COLO668 (cell line): ENCODE measurements around the gene GEMIN7.
A peak's percentile ranks its signal among the peaks of the same experiment; 100 is the strongest.

Source experiments
- DNase-seq: peaks from one replicate; lab custom pipeline; 2025; ENCODE audit not compliant: unreplicated experiment; lab: John Stamatoyannopoulos, UW

GEMIN7 gene

DNA sequence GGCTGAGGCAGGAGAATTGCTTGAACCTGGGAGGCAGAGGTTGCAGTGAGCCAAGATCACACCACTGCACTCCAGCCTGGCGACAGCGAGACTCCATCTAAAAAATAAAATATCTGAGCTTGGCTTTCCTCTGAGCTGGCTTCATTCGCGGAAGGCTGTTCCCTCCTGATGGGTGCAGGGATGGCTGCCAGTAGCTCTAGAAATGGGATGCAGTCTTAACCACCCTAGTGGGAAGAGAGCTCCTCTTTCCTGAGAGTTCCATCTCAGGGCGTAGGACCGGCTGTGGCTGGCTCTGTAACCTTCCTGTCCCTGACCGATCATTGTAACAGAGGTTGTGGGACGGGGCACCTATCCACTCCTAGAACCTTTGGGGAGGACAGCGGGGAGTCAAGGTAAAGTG is 46.3 kb downstream of the GEMIN7 start:
- no peak for DNase-seq

DNA sequence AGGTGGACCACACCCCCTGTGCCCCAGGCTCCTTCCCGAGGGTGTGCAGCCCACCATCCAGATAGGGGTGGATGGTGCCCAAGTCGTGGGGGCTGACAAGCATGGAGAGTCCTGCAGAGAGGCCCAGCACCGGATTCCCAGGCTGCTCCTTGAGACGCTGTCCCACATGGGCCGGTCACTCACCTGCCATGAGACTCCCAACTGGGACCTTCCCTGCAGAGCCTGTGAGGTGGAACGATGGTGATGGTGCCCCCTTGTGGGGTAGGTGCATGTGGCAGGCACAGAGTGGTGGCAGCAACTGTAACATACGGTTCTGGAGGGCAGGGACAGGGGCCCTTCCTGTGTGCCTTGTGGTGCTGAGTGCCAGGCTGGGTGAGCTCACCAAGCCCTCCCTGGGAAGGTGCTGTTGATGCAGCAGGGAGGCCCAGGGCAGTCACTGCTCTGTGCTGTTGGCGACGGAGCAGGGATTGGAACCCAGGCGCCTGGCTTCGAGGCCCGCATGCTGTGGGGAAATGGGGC is 47.0 kb downstream of the GEMIN7 start:
- DNase-seq = peak; percentile 76

GRCh38 chr19:45126654-45127053 is 47.6 kb downstream of the GEMIN7 start:
- DNase-seq = no peak

- peak; percentile 30 for DNase-seq
These were observed 49.1 kb downstream of the GEMIN7 start for GRCh38 chr19:45128146-45128545.

DNA sequence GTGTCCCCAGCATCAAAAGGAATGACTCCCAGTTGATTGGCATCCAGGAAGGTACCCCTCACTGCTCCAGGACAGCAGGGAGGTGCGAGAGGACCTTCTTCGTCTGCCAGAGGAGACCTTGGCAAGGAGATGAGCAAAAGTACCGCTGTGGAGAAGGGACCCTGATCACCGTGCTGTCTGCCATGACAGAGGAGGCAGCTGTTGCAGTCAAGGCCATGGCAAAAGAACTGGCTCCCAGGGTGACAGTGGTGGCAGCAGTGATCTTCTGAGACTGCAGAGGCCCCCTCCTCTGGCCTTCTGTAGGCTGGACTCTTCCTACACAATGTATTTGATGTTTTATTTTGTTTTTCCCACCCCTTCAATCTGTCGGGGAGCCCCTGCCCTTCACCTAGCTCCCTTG is 49.7 kb downstream of the GEMIN7 start:
- DNase-seq = no peak

DNA sequence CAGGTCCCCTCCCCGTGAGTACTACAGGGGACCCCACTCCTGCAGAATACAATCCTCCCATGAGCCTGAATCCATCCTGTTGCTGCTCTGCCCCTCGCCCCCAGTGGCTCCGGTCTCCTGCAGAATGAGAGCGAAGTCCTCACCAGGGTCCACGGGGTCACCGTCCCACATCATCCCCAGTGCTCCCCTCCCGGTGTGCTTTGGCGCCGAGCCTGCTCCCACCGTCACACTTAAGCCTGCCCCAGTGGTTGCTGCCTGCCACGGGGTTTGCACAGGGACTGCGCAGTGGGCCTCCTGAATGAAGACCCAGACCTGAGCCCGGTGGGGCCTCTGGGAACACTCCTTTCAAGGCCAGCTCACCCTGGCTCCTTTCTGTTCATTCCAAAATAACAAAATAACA is 51.2 kb downstream of the GEMIN7 start:
- no peak for DNase-seq

DNA sequence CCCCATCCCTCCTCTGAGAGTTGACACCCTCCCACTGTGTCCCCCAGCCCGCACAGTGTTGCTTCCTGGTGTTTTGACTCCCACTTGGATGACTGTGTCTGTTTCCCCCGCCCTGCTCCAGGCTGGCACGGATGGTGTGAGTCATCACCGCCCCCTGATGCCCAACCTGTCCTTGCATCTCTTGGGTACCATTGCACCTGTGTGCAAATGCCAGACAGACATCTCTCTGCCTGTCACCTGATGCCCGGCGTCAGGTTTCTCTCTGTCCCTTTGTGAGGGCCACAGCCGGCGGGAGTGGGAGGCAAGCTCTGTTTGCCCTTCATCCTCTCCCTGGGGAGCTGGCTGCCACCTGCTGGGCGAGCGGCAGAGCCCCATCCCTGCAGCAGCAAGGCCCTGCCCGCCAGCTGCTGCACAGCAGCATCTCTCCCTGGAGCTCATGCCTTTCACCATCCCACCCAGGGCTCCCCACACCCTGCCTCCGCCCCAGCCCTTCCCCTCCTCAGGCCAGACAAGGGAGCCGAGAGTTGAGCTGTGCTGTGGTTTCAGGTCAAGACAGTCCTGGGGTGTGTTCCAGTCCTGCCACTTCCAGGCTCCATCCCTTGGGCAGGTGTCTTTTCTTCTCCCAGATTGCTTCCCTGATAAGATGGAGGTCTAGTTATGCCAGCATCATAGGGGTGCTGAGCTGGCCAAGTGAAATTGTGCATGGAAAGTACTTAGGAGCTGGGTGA is 52.0 kb downstream of the GEMIN7 start:
- DNase-seq = peak; percentile 98

DNA sequence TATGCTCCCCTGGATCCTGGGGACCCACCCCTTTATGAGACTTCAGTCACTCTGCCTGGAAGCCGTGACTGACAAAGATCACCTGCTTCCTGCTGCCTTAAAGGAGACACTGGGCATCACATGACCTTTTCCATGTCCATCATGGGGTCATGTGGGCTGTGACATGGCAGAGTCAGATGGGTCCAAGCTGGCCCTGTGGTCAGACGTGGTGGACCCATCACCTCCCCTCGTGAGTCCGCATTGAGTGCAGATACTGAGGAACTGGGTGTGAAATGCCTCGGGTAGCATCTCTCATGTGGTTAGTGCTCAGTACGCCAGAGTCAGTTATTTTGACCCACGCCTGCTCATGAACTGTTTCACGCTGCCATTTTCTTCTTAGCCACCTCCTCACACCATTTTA is 54.6 kb downstream of the GEMIN7 start:
- DNase-seq = no peak

GRCh38 chr19:45135176-45135885 is 56.3 kb downstream of the GEMIN7 start:
- no peak for DNase-seq

DNA sequence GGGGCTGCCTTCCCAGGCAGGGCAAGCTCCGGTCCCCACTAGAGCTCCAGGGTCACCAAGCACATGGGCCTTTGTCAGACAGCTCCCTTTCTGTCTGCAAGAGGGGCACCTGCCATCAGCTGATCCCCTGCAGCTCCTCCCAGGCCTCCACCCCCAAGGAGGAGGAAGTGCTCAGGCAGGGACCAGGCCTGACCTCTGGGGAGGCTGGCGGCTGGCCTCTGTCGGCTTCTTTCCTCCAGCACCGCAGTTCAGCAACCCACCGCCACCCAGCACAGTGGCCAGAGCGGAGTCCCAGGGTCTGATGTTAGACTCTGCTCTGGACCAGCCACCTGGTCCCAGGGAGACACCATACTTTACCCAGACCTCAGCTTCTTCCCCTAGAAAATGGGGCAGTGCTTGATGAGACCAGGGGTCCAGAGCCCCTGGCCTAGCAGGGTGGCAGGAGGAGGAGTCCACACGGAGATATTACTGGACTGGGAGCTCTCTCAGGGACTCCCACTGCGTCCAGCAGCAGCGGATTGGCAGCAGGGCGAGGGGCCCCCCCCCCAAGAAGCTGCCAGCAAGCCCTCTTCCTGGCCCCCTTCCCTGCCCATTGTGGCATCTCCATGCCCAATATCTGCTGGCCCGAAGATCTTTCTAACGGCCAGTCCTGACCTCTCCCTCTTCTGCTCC is 57.6 kb downstream of the GEMIN7 start:
- no peak for DNase-seq

DNA sequence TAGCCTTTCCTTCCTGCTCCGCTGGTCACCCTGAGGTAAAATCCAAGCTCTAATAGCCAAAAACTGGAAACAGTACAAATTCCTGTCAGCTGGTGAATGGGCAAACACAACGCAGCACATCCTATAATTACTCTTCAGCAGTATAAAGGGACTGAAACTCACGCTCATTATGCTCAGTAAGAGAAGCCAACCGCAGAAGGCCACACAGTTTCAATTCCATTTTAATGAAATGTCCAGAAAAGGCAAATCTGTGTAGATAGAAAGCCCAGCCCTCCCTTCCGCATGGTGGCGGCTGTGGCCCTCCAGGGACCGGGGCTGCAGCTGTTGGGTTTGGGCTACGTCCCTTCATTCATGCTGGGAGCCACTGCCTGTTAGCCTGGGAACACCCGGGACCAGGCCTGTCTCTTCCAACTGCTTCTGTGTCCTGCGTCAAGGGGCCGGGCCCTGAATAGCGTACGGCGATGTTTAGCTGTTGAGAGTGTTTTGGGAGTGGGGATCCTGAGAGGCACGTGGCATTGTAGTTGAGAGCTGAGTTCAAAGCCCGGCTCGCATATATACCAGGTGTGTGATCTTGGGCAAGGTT is 58.2 kb downstream of the GEMIN7 start:
- no peak for DNase-seq

DNA sequence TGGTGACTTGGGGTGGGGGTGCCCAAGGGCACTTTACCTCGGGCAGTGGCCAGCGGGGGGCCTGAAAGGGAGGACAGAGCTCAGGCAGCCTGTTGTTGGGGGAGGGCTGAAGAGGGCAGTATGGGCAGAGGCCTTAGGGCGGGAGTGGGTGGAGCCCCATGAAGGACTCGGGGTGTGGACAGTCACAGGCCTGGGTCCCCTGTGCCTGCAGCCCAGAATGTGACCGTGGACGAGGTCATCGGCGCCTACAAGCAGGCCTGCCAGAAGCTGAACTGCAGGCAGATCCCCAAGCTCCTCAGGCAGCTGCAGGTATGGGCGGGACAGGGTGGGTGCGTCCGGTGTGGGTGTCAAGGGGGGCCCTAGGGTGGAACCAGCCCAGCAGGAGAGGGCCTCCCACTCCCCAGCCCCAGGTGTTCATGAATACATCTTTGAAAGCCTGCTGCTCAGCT is 59.3 kb downstream of the GEMIN7 start:
- DNase-seq = no peak

DNA sequence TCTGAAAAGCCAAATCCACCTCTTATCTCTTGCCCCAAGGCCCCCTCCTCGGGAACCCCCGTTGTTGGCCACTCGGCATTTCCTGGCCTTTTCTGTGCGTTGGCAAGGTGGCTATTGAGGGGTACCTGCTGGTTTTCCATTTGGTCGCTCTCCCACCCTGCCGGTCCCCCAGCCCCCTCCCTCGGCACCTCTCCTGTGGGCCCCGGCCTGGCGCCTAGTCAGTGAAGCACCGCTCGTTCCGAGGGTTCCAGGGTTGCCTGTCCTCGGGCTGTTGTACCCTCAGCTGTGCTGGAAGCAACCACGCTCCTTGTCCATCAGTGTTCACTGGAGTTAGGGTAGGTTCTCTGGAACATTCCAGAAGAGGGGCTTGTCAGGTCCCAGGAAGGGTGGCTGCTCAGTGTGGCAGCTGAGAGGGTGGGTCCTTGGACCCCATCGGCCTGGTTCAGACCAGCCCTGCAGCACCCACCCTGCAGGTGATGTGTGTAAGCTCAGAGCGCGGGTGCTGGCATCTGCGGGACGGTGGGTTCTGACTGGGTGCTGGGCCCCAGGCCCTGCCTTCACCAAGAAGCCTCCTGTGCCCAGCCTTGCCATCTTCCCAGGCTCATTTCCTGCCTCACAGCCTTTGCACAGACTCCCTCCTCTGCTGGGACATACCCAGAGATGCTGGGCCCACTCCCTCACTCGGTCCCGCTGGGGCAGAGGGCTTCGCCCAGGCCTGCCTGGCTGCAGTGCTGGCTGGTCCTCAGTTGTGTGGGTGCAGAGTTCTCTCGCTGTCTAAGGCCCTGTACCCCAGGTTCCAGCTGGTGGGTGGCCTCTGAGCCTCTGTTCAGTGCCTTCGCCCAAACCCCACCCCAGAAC is 60.5 kb downstream of the GEMIN7 start:
- DNase-seq = no peak

DNA sequence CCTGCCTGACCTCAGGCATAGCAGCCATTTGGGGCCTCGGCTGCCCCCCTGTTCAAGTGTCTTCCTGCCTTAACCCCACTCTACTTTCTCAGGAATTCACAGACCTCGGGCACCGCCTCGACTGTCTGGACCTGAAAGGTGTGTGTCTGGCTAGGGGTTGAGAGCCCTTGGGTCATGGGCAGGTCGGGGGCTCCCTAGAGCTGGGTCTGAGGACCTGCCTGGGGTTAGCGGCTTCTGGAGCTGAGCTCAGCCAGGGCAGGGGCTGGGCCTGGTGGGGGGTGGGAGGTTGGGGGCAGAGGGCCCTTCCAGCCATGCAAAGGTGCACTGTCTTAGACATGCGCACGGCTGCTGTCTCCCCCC is 61.1 kb downstream of the GEMIN7 start:
- DNase-seq = no peak

- no peak for DNase-seq
These were observed 61.5 kb downstream of the GEMIN7 start for GRCh38 chr19:45140533-45140932.
